Measurements from ENCODE around the gene IBTK.

- TF ChIP-seq GABPA (IDR thresholded peaks at IDR 0.05 in 1 of 2, conservative IDR thresholded peaks at IDR 0.05 in 1 of 2): no peak
- TF ChIP-seq CTCF (IDR thresholded peaks at IDR 0.05; ENCODE audit: low read depth, low read length, missing input control): no peak
- no peak for TF ChIP-seq MAX (IDR thresholded peaks at IDR 0.05)
- TF ChIP-seq JUND (IDR thresholded peaks at IDR 0.05): no peak
- TF ChIP-seq EGR1 (IDR thresholded peaks at IDR 0.05; ENCODE audit: low read depth in 2 of 2): no peak
- TF ChIP-seq RAD21 (IDR thresholded peaks at IDR 0.05): no peak
- TF ChIP-seq ATF3 (IDR thresholded peaks at IDR 0.05): no peak
- TF ChIP-seq TAF1 (conservative IDR thresholded peaks at IDR 0.05): no peak
- TF ChIP-seq FOXA1 (IDR thresholded peaks at IDR 0.05): no peak
- TF ChIP-seq YY1 (IDR thresholded peaks at IDR 0.05): no peak
- no peak for TF ChIP-seq SP1 (IDR thresholded peaks at IDR 0.05)
- TF ChIP-seq RXRA (IDR thresholded peaks at IDR 0.05): no peak
- no peak for TF ChIP-seq REST (IDR thresholded peaks at IDR 0.05)
- TF ChIP-seq ZBTB33 (IDR thresholded peaks at IDR 0.05): no peak
These were observed 61.5 kb downstream of the IBTK start for GRCh38 chr6:82185948-82186535.

Measured in liver (tissue), 3 donors.